ENCODE measurements around the gene C9.
"Not testable (repeated sequence)": the region's sequence is repeated elsewhere in the genome, so short reads cannot be mapped to it uniquely, and the experiment has no call there.

The C9 gene

DNA sequence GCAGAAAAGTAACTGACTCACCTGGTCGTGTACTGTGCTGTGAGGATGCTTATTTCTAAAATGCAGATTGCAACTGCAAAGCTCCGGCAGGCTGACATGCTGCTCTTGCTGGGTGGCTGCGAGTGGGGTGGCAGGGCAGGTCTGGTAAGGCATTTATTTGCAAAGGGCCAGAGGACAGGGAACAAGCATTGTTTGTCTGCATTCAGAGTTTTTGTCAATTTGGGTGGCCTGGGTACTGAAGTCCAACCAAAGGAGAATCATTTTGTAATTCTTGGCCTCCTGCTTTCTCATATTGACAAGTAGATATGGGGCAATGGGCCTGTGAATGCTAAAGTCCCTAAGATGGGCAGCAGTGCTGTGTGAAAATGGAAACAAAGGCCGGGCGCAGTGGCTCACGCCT lies at the start of gene C9:
TSS of gene C9 (minus strand) at position 129 of the 400 bp plus-strand sequence. CDS start at position 98, 31 bp downstream.
- DNase-seq (ENCODE audit: low read depth in 2 of 2): no peak

- DNase-seq (ENCODE audit: low read depth in 2 of 2): no peak
Measured at GRCh38 chr5:39413771-39414170, 49.5 kb upstream of the C9 start.

DNA sequence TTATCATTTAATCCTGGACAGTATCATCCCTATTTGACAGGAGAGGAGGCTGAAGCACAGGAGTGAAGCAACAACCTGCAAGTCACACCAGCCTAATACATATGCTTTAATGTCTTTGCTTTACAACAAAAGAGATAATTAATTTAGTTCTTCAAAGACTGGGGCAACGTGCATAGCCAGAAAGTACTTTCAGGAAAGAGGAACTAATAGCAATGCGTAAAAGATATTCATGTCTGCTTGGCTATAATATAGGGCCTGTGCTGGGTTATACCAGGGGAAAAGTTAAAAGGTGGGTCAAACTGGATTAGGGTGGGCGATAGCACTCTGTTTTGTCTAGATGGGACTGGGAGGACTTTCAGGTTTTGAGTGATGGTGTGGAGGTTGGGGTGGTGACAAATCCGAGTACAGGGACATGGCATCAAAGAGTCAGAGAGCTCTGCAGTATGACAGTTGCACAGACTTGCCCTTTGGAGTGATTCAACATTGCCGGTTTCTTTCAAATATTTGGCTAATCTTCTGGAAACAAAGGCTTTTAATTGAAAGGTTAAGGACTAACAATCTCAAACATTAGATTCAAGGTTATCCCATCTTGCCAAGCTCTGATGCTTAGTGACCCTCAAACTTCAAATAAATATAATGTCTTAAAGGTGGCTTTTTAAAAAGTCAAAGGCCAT lies 48.6 kb upstream of the C9 start:
- DNase-seq (ENCODE audit: low read depth in 2 of 2): no peak

GRCh38 chr5:39411985-39412384 lies 47.7 kb upstream of the C9 start:
- no peak for DNase-seq (ENCODE audit: low read depth in 2 of 2)

DNA sequence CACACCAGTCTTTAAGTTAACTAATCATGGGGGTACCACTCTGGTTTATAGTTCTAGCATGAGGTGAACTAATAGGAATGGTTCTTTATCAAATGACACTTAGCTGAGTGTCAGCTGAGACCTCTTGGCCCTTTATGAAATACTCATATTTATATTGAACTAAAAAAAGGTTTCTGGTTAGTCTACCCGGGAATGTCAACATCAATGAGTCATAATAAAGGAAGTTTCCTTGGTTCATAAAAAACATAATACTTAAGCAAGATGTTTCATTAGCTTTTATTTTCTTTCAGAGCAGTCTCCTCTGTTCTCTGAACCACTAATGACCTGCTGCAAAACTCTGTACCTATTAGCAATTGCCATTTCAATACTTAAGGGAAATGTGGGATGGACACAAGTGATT lies 46.8 kb upstream of the C9 start:
- DNase-seq (ENCODE audit: low read depth in 2 of 2): no peak

DNA sequence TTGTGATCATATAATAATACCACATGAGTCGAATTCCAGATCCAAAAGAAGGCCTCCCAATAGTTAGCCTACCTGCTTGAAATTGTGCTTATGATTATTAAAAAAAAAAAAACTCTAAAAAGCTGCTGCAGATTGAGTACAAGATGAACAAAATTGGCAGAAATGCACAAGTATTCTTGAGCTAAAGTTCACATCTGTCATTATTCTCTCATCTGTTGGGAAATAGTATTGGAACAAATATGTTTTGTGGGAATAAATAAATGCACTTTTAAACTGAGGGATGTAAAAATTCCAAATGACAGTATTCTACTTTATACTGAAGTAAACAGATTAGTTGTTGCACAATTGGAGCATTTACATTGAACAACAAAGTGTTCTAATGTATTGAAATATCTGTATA lies 44.7 kb upstream of the C9 start:
- DNase-seq (ENCODE audit: low read depth in 2 of 2): no peak

GRCh38 chr5:39405083-39405843 lies 41.0 kb upstream of the C9 start:
- DNase-seq (ENCODE audit: low read depth in 2 of 2): no peak

DNA sequence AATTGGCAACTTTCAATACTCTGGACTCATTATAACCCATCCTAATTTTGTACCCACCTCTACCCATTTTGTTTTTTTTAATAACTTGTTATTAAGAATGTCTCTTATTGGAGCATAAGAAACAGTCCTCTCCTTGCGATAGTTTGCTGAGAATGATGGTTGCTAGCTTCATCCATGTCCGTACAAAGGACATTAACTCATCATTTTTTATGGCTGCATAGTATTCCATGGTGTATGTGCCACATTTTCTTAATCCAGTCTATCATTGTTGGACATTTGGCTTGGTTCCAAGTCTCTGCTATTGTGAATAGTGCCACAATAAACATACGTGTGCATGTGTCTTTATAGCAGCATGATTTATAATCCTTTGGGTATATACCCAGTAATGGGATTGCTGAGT lies 39.5 kb upstream of the C9 start:
- DNase-seq (ENCODE audit: low read depth in 2 of 2): not testable (repeated sequence)

DNA sequence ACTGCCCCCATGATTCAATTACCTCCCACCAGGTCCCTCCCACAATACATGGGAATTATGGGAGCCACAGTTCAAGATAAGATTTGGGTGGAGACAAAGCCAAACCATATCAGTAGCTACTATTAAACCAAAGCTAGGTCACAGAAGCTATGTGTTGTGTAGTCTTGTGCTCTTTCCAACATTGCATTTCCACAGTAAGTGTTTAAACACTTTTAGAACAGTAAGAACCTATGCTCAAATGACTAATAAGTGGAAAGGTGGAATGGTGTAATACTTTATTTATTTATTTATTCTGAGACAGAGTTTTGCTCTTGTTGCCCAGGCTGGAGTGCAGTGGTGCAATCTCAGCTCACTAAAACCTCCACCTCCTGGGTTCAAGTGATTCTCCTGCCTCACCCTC lies 37.8 kb upstream of the C9 start:
- not testable (repeated sequence) for DNase-seq (ENCODE audit: low read depth in 2 of 2)

DNA sequence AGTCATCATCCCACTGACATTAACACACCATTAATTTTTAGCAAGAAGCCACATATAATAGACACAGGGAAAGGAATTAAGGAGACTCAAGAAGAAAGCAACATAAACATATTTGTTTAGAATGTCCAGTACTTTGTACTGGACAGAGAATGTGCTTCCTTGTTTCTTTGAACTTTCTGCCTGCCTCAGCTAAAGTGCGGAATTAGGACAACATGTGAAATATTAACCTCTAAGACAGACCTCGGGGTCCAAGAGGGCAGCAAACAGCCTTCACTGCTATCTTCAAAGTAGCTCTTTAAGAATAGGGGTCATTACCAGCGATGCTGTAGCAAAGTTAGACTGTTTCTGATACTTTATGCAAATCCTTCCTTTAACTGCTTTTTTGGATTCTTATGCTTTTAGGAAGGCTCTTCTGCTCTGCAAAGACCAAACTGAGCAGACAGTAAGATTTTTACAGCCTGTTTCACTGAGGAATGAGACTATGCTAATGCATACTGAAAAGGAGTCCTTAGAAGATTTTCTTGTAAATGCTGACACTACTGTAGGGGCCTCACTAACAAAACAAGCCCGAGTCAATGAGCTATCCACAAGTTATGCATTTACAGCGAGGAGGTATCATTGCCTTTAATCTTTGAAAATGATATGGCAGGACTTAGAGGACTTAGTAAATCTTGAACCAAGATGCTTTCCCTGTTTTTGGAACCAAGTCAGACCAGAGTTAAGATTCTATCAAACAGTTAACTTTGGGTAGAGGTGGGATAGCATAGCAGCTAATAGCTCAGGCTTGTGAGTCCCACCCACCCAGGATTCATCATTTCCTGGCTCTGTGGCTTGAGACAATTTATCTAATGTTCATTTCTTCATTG lies 36.7 kb upstream of the C9 start:
- no peak for DNase-seq (ENCODE audit: low read depth in 2 of 2)

- DNase-seq (ENCODE audit: low read depth in 2 of 2): no peak
Measured at GRCh38 chr5:39399135-39400036, 35.1 kb upstream of the C9 start.

DNA sequence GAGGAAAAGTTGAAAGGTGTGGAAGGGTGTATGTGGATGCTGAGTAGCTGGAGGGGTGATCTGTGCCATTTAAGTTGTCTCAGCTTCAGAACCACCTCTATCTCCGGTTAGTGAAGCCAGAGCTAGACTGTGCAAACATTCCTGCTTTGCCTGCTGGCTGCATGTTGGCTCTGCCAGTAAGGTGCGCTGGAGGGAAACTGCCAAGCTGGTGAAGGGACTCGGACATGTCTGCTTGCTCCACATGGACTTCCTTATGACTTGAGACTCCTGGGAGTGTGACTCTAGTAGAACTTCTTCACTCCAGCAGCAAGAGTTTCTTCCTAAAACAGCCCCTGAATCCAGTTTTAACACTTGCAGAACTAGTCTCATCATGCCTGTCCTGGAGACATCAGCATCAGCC lies 32.5 kb upstream of the C9 start:
- no peak for DNase-seq (ENCODE audit: low read depth in 2 of 2)

- no peak for DNase-seq (ENCODE audit: low read depth in 2 of 2)
Measured at GRCh38 chr5:39395521-39395920, 31.2 kb upstream of the C9 start.

DNA sequence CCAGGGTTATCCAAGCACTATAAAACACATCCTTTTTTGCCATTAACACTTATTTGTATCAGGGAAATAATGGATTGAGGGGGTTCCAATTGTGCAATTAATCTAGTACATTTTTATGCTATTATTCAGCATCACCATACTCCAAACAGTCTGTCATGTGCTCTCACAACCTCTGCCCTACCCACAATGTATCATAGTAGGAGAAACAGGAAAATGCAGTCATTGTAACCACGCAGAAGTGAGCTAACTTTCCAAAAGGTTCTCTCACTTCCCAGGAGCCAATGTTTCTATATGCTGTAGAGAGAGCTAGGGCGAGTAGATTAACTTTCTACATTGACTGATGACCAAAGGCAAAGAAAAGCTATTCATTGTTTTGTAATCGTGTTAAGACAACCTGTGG lies 30.7 kb upstream of the C9 start:
- DNase-seq (ENCODE audit: low read depth in 2 of 2): no peak

DNA sequence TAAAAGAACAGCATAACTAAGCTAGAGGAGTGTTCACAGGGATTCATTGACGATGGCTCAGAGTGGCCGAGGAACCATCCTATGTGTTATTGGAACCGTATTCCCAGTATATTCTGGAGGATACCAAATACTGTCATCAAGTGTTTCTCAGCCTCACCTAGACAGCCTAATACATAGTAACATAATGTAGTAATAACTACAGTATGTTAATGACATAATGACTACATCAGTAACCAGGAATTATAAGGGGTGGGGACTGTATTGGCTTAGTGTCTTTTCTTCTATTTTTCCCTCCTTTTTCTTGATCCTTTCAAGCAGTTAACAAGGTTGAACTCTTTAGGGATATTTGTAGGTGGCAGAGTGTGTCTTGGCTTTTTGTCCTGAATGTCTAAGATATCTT lies 26.6 kb upstream of the C9 start:
- no peak for DNase-seq (ENCODE audit: low read depth in 2 of 2)

DNA sequence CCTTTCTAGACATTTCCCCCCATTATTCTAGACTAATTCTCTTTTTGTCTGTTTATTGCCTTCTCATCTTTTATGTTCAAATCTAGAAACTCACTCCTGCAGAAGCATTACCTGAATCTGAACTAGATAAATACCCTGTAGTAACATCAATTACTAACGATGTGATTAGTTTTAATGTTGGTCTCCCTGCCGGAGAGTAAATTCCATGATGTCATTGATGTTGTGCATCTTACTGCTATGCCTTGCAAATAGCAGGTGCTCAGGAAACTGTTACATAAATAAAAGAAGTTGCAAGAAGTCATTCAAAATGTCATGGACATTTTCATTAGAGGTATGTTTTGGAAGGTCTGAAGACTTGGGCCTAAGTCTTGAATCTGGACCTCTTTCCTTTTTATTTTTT lies 23.0 kb upstream of the C9 start:
- DNase-seq (ENCODE audit: low read depth in 2 of 2): no peak

GRCh38 chr5:39384271-39384670 lies 20.0 kb upstream of the C9 start:
- no peak for DNase-seq (ENCODE audit: low read depth in 2 of 2)

- DNase-seq (ENCODE audit: low read depth in 2 of 2): no peak
Measured at GRCh38 chr5:39381376-39381775, 17.1 kb upstream of the C9 start.

DNA sequence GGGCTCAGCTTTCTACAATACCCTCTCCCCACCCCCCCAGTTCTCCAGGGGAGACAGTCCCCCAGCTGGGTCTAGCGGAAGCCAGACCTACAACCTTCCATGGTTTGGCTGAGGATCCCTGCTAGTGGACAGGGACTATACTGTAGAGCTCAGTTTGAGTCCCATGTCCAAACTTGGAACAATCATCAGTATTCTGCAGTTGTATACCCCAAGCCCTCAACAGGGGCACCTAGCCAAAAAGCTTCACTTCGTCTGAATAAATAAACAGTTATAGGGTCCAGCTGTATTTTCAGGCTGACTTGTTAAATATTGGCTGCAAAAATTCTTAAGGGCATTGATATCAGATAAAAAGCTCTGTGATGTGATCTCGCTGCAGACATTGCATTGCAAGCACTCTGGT lies 15.4 kb upstream of the C9 start:
- no peak for DNase-seq (ENCODE audit: low read depth in 2 of 2)

DNA sequence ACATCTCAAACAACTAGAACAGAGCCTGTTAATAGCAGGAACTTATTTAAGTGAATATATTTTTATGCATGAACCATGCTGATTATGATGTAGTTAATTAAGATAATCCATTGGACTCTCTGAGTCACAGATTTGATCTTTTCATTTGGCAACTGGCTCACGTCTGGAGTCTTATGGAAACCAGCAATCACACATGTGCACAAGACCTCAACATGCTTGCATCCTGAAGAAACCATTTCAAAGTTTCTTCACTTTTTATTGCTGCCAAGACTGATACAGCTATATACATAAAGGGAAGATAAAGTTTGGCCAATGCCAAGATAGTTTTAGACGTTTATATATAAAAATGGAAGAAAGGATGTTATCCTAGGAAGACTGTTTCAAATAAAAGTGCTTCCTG lies 13.3 kb upstream of the C9 start:
- no peak for DNase-seq (ENCODE audit: low read depth in 2 of 2)

DNA sequence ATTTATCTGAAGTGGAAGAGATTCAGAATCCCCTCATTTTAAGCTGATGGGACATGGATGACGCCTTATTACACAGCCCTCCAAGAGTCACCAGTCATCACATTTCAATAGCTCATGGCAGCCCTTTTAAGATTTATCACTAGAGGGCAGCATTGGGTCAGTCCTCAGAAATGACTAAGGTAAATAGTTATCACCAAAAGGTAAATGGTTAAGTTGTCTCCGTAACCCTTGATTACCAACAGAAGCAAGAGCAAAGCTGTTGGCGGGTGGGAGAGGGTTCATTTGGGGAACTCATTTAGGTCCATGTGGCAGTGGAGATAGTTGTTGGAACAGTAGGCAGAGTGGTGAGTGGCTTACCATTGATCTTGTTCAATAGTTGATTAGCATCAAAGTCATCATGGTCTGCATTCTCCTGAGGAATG lies 12.0 kb upstream of the C9 start:
- no peak for DNase-seq (ENCODE audit: low read depth in 2 of 2)

DNA sequence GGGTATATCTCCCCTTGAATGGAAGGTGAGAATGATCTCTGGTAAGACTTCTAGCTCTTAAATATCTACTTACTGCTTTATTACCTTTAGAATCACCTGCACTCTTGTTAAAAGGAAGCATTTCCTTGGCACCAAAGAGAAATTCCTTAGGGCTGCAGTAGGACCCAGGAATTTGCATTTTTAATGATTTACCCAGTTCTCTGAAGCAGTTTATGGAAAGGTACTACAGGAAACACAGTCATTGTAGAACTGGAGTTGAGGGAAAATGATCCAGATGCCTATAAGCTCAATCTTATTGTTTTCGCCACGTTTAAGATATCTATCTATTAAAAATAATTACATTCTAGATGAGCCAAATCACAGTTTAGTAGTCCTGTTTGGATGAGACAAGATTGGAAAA lies 9.5 kb upstream of the C9 start:
- no peak for DNase-seq (ENCODE audit: low read depth in 2 of 2)

Measured in activated CD8-positive, alpha-beta memory T cell treated with anti-CD3 and anti-CD28 coated beads for 4 hours (primary cell).